Activated CD4-positive, CD25-positive, alpha-beta regulatory T cell (primary cell): ENCODE data around the gene TTC23.

Source experiments
- DNase-seq, 4 experiments: peaks; one replicate each; lab custom pipeline; 2025; lab: John Stamatoyannopoulos, UW

The TTC23 gene

GRCh38 chr15:99102332-99103235 lies 146.8 kb downstream of the TTC23 start:
- no peak for DNase-seq

DNA sequence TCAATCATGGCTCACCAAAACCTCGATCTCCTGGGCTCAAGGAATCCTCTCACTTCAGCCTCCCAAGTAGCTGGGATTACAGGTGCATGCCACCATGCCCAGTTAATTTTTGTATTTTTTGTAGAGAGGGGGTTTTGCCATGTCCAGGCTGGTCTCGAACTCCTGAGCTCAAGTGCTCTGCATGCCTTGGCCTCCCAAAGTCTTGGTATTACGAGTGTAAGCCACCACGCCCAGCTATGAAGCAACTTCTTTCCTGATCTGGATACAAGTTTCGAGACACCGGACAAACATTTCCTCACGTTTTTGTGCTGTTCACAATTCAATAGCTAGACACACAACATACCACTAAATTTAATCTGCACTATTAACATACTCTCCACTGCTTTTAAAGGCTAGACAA lies 147.9 kb downstream of the TTC23 start:
- DNase-seq, result no peak

DNA sequence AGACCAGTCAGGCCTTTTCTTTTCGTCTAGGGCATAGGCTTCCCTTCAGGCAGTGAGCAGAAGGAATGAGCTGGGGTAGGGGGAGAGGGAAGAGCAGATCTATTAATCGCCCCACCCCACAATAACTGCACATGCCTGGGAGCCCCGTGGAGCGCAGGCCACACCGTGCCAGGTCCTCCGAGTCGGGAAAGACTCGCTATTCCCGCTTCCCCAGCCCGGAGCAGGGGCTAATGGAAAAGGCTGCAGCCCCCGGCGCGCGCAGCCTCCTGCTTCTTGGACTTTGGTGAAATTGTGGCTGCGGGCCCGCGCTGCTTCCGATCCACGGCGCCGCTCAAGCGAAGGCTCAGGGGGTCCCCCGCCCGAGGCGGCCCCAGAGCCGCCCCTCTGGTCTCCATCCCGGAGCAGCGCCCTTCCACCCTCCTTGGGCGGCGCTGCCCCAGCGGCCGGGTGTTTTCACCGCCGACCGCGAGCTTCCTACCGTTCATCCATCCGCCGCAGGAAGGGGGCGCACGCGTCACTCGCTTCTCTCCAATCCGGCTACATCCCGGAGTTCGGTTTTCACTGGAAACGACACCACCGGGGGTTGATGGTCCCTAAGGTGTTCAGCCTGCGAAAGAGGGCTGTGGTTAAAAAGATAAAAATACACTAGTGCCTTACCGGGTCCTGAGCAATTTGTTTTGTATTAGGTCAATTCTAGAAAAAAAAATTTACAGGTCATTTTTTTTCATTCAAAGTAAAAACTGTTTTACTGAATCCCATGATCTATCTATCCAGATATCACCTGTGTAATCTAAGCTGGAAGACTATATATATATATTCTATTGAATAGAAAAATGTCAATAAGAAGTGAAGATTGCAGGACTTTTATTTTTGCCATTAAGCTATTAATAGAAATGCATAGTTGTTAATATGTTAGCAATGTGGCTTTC lies 148.9 kb downstream of the TTC23 start:
- DNase-seq, result peak in 1 of 4 experiments; percentile 9

DNA sequence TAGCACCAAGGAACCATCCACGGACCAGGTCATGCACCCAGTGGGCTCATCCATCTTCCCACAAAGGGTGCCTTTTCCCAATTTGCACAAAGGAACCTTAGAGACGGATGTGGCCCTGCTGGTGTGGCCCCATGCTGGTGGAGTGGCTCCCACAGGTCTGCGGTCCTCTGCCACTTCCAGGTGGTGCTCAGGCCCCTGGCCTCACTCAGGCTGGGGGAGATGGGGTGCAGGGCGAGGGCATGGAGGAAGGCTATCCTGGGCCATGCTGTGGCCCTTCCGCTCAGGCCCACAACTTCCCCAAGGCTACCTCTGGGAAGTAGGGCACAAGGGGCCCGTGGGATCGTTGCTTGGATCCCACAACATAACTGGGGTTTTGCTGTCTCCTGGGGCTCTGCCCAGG lies 149.7 kb downstream of the TTC23 start:
- DNase-seq, result no peak

- DNase-seq, result no peak
These were observed 150.4 kb downstream of the TTC23 start for GRCh38 chr15:99098991-99099390.

DNA sequence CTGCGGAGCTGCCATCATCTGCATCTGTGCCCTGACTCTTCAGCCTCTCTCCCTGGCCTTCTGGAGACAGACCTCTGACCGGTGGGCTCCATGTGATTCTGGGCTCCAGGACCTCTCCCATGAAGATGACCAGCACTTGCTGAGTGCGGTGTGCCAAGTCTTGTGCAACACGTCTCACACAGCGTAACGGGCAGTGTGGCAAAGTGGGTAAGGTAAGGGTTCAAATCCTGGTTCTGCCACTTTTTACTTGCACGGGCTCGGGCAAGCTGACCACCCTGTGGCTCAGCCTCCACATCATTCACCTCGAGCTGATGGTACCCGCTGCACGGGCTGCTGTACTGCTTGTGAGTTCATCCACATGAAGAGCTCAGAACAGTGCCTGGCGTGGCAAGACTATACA lies 151.0 kb downstream of the TTC23 start:
- DNase-seq, result no peak

DNA sequence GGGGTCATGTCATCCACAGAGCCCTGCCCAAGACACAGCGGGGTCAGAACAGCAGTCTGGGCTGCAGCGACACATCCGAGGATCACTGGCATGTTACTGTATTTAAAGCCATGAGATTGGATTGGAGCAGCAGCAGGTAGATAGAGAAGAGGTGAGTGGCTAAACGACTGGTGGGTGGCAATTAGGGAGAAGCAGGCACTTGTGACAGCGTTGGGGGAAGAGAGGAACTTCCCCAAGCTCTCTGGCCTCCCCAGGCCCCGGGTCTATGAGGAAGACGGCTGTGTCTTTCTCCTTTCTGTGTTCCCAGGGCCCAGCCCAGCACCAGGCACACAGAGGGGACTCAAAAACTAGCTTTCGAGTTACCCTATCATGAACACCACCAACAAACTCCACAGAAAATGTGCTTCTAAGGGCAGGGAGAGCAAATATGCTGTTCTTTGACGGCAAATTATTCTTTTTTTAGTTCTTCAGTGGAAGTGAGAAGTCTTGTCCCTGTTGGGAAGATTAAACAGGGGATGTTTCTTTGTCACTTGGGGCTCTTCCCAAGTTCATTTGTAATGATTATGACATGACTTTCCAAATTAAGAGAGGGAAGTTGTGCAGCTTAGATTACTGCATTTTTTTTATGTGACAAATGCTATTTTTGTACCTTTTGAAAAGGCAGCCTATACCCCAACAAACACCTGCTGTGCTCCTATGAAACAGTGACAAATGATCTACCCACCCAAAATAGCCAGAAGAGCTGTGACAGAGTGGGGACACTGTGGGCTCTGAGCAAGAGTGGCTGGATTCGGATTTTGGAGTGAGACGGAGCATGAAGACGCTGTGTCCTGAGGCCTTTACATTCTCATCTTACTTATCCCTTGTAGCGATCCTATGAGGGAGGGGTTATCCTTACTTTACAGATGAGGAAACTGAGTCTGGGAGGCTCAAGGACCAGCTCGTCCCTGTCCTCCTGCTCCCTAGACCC lies 151.7 kb downstream of the TTC23 start:
- no peak for DNase-seq

- no peak for DNase-seq
These were observed 152.4 kb downstream of the TTC23 start for GRCh38 chr15:99096894-99097426.

DNA sequence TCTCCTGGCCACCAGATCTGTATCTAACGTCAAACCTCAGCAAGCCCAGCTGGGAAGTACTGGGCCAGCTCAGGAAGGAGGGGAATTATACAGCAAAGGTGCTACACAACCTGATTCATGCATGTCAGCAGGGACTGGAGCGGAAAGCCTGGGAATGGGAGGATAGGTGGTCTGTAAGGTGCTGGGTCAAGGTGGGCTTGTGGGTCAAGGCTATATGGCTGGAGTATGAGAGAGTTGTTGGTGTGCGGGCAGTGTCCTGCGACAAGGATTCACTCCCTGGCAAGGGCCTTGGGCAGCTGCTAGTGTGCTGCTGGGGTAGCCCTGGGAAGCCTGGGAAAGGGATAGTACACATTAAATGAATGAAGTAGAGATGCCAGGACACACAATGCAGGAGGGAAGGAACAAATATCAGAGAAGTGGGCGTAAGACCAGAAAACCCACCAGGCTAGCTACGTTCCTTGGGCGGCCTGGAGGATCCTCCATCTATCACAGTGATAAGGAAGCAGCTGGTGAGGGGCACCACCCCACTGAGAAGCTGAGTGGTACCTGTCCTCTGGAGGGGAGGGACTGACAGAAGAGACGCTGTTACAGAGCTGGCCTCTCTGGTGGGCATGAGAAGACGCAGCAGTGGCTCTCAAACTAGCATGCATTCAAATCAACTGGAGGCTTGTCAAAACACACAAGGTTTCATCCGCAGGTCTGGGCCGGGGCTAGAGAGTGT lies 153.0 kb downstream of the TTC23 start:
- DNase-seq, result no peak

- DNase-seq, result no peak
These were observed 153.8 kb downstream of the TTC23 start for GRCh38 chr15:99095626-99096025.

GRCh38 chr15:99092554-99093172 lies 156.7 kb downstream of the TTC23 start:
- no peak for DNase-seq

- no peak for DNase-seq
These were observed 158.4 kb downstream of the TTC23 start for GRCh38 chr15:99090938-99091337.

GRCh38 chr15:99090011-99090699 lies 159.2 kb downstream of the TTC23 start:
- DNase-seq, result no peak

DNA sequence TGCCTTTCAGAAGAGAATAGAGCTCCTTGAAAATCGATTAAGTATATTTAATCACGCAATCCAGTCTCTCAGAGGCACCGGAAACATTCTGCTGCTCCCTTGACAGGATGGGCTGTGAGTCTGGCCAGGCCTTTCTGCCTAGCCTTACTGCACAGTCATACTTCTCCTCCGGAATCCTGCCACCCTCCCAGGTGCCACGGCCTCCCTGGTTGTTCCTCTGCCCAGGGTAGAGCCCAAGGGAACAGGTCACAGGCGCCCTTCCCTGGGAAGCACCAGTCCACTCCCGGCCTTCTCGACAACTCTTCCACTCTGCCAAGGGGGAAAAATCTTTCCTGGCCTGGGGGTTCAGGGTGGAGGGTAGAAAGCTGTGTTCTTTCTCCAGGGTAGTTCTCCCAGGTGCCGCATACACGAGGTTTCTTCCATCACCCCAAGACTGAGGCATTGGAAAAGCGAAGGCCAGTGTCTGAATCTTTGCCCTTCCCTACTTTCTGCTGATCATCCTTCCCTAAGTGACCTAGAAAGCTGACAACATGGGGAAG lies 161.9 kb downstream of the TTC23 start:
- no peak for DNase-seq

- no peak for DNase-seq
These were observed 163.1 kb downstream of the TTC23 start for GRCh38 chr15:99086327-99086667.
